ENCODE measurements around the gene GRIK4. TPM values are rescaled to one million over a fixed set of nuclear protein-coding genes. Genes with fewer than 3 reads are reported as not detected.

Gene GRIK4
- total RNA-seq, 1 donor from 2014 or later, result not detected

DNA sequence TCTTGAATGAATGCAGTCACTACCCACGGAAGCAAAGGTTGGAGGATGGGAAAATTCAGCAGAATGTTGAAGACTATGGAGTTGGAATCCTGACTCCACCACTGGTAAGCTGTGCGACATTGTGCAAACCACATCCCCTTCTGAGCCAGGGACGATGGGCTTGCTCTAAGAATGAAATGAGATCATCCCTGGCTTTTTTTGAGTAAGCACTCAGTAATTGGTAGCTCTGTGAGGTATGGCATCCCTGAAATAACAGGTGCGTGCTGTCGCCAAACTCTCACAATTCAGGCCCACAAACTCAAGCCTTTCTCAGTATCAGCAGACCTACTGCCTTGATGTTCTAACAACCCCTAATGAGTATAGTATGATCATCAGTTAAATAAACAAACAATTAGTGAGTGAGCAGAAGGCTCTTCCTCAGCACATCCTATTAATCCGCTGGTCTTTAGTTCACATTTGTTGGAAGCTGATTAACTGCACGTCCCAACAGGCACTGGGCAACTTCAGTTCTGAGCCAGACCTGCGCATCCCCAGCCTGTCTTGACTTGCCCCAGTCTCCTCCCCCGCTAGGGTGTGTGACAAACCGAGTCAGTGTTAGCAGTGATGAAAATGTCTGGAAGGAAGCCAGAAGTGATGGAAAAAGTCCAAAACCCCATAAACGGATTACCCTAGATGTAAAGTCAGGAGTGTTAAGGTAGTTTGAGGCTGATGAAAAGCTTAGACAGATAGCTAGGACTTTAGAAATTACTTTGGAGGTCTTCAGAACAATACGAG, 235.5 kb downstream of the GRIK4 start:
- Histone ChIP-seq H3K27me3 (no peaks in the 10 kb centered on the region), H3K36me3 (no peaks in the 10 kb centered on the region), H3K4me1 (no peaks in the 10 kb centered on the region), H3K9me3 (no peaks in the 10 kb centered on the region), H3K4me3 (no peak overlapping the region), H3K27ac (no peak overlapping the region)
- TF ChIP-seq, protein P1, sequence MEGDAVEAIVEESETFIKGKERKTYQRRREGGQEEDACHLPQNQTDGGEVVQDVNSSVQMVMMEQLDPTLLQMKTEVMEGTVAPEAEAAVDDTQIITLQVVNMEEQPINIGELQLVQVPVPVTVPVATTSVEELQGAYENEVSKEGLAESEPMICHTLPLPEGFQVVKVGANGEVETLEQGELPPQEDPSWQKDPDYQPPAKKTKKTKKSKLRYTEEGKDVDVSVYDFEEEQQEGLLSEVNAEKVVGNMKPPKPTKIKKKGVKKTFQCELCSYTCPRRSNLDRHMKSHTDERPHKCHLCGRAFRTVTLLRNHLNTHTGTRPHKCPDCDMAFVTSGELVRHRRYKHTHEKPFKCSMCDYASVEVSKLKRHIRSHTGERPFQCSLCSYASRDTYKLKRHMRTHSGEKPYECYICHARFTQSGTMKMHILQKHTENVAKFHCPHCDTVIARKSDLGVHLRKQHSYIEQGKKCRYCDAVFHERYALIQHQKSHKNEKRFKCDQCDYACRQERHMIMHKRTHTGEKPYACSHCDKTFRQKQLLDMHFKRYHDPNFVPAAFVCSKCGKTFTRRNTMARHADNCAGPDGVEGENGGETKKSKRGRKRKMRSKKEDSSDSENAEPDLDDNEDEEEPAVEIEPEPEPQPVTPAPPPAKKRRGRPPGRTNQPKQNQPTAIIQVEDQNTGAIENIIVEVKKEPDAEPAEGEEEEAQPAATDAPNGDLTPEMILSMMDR (IDR thresholded peaks at IDR 0.05), result no peak
- intact Hi-C loops (cut with DNase I), result no loop called here
- no peak for DNase-seq (ENCODE audit: low spot score in 2 of 2)

DNA sequence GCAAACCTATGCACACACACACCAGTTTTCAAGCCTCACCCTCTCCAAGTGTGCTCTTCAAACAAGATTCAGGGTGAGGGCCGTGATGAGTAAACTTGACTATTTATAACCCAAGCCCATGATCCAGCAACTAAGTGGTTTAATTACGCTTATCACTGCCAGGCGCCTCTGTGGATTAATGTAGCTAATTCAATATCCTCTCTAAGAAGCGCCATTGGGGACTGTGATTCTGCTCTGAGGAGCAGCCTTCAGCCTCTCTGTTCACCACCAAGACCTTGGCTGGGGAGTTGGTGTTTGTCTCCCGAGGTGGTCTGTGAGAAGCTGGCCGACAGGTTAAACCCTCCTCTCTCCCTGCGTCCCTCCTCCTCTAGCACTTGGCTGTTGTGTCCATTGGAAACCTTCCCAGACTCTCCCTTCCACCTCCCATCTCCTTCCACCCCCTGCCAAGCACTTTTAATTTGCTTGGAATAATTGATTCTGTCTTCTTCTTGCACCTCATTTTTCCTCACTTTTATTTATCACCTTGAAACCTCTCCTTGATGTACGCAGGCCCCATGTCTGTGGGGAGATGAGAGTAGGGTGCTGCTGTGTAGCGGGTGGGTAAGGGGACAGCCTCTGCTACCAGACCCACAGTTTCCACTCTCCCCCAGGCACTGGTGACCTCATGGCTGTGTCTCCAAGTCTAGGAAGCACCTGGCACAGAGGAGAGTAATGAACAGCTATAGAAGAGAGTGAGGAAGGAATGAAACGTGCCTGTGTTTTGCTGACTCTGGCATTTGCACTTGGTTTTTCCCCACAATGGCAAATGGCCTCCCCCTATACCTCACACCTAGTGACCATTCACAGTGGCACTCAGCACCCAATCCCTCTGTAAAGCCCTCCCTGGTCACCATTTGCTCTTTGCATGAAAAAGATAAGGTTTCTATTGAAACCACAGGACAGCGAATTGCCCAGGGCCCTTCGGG, 236.6 kb downstream of the GRIK4 start:
- Histone ChIP-seq H3K36me3 (no peaks in the 10 kb centered on the region), H3K27ac (no peak overlapping the region), H3K27me3 (no peaks in the 10 kb centered on the region), H3K4me3 (no peak overlapping the region), H3K4me1 (no peaks in the 10 kb centered on the region), H3K9me3 (no peaks in the 10 kb centered on the region)
- intact Hi-C loops (cut with DNase I), result no loop called here
- TF ChIP-seq, protein P1 (IDR thresholded peaks at IDR 0.05), result no peak
- no peak for DNase-seq (ENCODE audit: low spot score in 2 of 2)

DNA sequence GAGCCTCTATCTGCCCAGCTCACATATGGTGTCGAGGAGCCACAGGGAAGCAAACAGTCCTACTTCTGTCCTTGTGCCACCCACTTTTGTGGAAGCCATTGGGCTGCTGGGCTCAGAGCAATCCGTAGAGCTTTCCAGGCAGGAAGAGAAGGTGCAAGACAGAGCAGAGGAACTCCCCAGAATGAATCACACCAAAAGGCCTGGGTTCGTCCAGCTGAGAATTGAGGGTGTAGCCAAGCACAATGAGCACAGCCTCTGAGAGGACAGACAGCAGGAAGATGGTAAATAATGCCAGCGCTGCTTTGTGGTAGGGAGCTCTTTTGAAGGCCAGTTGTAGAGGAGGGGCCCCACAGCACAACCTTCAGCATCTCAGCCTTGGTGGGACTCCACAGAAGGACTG, 237.8 kb downstream of the GRIK4 start:
- H3K36me3 ChIP-seq, result no peaks in the 10 kb centered on the region
- intact Hi-C loops (cut with DNase I), result no loop called here
- H3K27me3 ChIP-seq, result no peaks in the 10 kb centered on the region
- TF ChIP-seq, protein P1 (IDR thresholded peaks at IDR 0.05), result no peak
- no peak overlapping the region for H3K4me3 ChIP-seq
- H3K4me1 ChIP-seq, result no peaks in the 10 kb centered on the region
- no peaks in the 10 kb centered on the region for H3K9me3 ChIP-seq
- no peak overlapping the region for H3K27ac ChIP-seq
- DNase-seq (ENCODE audit: low spot score in 2 of 2), result no peak

DNA sequence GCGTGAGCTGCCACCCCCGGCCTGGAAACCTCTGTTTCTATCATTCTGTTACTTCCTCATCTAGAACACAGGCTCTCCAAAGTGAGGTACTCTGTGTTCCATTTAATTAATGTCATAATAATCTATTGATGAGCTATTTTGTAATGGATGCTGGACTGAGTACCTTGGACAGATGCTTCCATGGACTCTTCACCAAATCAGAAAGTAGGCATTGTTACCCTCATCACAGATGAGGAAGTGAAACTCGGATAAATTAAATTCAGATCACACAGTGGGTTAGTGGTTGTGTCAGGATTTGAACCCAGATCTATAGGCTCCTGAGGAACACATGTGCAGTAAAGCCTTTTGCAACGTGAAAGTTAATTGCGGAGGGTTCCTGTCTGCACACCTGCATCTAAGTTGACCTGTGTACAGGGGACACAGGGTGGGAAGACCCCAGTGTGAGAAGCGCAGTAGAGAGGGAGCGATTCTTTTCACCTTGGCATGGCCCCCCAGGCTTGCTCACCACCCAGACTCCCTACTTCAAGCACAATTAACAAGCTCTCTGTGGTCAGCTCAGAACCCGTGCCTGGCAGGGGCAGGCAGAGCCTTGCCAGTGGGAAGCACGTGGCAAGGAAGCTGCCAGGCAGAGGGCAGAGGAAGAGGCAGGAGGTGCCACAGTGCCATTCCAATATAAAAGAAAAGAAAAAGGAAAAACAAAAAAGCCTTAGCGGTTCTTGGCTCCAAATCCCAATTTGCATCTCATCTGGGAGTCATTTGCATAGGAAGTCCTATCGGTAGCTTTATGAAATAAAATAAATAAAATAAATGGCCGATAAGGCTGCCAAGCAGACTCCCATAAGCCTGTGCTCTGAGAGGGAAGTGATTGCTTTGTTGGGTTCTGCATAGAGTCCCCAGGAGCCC, 239.3 kb downstream of the GRIK4 start:
- no peaks in the 10 kb centered on the region for H3K4me1 ChIP-seq
- TF ChIP-seq, protein P1 (IDR thresholded peaks at IDR 0.05), result no peak
- H3K4me3 ChIP-seq, result no peak overlapping the region
- no peaks in the 10 kb centered on the region for H3K9me3 ChIP-seq
- no peaks in the 10 kb centered on the region for H3K27me3 ChIP-seq
- intact Hi-C loops (cut with DNase I), result no loop called here
- no peaks in the 10 kb centered on the region for H3K36me3 ChIP-seq
- H3K27ac ChIP-seq, result no peak overlapping the region
- DNase-seq (ENCODE audit: low spot score in 2 of 2), result no peak

DNA sequence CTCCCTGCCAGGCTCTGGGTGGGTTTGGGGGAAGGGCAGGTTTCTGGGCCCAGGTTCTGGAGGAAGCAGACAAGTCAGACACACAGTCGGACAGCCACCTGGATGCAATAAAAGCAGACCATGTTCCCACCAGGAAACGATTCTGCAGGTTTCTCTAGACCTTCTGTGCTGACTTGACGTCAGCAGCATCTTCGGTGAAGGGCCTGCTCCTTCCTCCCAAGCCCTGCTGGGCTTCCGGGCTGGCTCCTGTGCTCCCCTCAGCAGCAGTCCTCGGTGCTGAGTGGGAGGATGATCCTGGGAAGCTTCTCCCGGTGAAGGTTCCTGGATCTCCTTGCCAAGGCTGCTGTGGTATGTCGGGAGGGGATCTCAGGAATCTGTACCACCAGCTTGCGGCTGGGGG, 240.0 kb downstream of the GRIK4 start:
- no peaks in the 10 kb centered on the region for H3K27me3 ChIP-seq
- TF ChIP-seq, protein P1 (IDR thresholded peaks at IDR 0.05), result no peak
- H3K36me3 ChIP-seq, result no peaks in the 10 kb centered on the region
- no peak for DNase-seq (ENCODE audit: low spot score in 2 of 2)
- no peaks in the 10 kb centered on the region for H3K9me3 ChIP-seq
- intact Hi-C loops (cut with DNase I), result no loop called here
- no peak overlapping the region for H3K4me3 ChIP-seq
- no peak overlapping the region for H3K27ac ChIP-seq
- no peaks in the 10 kb centered on the region for H3K4me1 ChIP-seq
